Activated CD8-positive, alpha-beta T cell treated with anti-CD3 and anti-CD28 coated beads, Interleukin-2, amount 10 ng/mL, durations not matched to agents 7 days and 5 days (primary cell): ENCODE data around the gene APOOL. TPM values are rescaled to one million over a fixed set of nuclear protein-coding genes. Genes with fewer than 3 reads are reported as not detected.

Source experiments
- total RNA-seq, 2 experiments: library from RNA; stranded (reverse); gene quantifications; one replicate each; pipeline ENCODE4 v1.2.3, GENCODE V29; 2021

Gene APOOL
- total RNA-seq, 2 experiments from 2014 or later, result 11.6 to 13.4 TPM

Other genes with a start within 250 kb of the APOOL start
- gene SATL1, start 239.9 kb downstream of the APOOL start, total RNA-seq, result not detected
- gene ZNF711, start 240.1 kb downstream of the APOOL start, total RNA-seq, result under 1 TPM; 0.10 to 0.11 TPM